ENCODE results near the gene KRTAP8-1. TPM values are rescaled to one million over a fixed set of nuclear protein-coding genes. Genes with fewer than 3 reads are reported as not detected.

Gene KRTAP8-1, protein sequence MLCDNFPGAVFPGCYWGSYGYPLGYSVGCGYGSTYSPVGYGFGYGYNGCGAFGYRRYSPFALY
- not detected for polyA plus RNA-seq (ENCODE audit: insufficient read length)
- long read RNA-seq, donor 1 = 0 reads
- long read RNA-seq, donor 2 = 0 reads
- long read RNA-seq, donor 3 = 0 reads
- long read RNA-seq, donor 4 = 0 reads
- long read RNA-seq, donor 5 = 0 reads
- long read RNA-seq, donor 6 = 0 reads
- long read RNA-seq, donor 7 = 0 reads
- long read RNA-seq, donor 8 = 0 reads

DNA sequence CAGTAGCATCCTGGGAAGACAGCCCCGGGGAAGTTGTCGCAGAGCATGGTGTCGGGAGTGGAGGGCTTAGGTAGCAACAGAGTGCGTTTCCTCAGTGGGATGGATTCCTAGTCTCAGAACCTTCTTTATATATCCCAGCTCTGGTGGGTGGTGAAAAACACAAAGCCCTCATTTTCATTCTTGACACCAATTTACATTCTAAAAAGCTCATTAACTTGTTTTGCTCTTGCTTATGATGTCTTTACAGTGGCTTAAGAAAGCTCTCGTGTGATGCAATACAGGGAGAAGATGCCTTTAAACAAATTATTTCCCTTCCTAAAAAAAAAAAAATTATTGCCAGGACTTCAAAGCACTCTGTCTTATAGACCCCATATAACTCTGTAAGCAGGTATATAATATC is at the start of gene KRTAP8-1:
TSS of gene KRTAP8-1 (minus strand) at position 101 of the 400 bp plus-strand sequence. CDS start at position 47, 54 bp downstream.
- no peak for DNase-seq

DNA sequence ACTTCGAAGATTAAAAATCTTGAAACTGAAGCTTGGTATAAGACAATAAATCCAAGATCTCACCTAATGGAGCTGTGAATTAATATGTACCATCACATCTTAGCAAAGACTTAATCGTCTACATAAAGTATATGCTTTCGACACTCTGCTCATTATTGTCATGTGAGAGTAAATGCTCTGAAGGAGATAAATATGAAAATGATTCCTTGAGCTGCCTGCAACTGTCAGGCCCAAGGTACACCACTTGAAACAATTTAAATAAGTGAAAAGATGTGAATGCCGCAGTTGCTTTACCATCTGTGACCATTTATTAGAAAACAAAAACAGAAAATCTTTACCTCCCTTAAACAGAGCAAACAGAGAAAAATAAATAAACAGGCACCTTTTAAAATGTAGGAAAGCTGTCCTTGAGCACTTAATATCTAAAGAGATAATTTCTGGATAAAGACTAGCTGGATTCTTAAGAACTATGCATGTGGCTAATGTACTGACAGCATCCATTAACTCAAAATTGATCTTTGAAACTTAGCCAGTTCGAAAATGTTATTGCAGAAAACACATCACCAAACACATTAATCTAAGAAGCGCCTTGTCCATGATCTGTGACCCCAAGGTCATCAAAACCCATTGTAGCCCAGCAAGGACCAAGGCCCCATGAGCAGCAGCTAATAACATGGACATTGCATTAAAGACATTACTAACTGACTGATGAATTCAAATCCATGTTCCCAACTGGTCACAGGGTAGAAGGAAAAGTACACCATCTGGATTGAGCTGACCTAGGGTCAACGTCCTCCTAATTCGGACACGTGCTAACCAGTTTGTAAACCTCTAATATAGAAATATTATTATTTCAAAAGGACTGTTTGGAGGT is 34.8 kb upstream of the KRTAP8-1 start:
- no peak for DNase-seq

DNA sequence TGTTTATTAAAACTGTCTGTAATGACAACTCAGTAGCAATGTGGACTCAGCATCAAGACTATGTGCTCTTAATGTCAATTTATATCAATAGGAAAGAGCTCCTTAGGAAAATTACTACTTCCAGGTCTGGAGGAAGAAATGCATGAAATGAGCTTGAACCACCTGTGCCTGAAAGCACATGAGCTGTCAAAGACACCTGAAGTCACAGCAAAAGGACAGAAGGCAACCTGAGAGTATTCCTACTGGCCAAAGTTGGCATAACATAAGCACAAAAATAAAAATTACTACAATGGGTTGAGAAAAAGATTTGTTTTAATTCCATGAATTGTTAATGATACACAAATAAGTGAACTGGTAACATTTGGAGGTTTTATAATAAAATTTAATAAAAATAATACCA is 29.9 kb upstream of the KRTAP8-1 start:
- no peak for DNase-seq

DNA sequence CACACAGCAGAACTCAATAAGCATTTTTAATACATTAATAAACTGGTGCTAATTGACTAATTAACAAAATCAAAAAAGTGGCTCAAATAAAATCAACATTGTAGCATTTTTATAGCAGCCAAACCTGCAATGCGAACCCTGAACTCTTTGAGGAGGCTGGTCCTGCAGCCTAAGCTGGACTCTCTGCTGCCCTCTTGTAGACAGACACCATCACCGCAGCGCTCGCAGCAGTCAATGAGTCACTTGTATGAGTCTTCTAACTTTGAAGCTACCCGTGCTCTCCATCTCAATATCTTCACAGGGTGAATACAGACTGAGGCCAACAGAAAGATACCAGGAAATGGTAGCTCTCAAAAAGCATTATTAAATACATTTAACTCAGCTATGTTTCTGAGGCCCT is 26.2 kb upstream of the KRTAP8-1 start:
- DNase-seq = peak; percentile 6

DNA sequence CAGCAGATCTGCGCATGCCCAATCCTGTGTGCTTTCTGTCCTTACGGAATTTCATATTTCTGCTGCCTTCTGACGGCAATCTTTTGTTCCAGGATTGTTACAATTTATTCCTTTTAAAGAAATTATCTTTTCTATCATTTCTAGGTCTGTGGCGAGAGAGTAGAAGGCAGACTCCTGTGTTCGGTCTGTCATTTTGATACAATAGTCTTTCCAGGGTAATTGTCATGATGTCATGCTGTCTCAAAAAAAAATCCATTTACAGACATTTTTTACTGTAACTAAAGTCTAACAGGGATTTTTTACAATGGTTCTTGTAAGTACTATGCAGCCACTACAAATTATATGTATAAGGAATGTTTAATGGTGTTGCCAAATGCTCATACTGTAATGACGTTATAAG is 25.5 kb upstream of the KRTAP8-1 start:
- DNase-seq = no peak

DNA sequence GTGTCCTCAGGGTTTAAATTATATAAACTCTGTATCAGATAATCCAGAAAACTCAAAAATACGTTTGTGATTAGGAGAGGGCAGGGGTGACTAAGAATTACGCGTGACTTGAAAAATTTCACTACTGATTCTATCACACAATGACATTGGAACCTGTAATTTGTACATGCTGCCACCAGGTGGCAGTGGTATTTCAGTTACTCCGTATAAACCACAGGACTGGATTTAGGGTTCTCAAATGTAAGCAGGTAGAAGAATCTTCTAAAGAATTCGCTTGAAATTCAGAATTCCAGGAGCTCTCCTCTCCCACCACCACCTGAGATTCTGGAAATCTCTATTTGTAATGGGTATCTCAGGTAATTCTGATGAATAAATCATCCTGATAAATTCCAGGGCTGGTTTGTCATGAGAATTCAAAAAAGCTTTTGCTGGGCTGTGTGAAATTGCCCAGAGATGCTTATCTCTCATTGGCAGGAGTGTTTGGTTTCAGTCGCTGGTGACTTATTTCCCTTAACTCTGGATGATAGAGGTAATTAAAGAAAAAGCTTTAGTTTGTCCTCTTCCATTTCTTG is 18.2 kb upstream of the KRTAP8-1 start:
- peak; percentile 7 for DNase-seq

DNA sequence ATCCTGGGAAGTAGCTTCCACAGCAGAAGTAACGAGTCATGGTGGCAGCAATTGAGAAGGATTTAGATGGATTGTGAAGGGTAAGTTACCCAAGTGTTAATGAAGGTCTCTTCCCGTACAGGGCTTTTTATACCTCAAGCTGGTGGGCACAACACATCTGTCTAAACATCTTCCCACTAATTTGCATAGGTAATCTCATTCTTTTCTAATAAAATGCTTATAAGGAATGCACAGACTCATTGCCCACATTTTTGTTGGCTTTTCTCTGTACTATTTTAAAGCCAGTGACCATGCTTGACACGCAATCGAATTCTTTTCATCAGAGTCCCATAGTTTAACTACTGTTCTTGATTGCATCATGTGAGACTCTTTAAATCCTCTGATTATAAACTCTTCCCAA is 16.6 kb upstream of the KRTAP8-1 start, which contains the start of gene KRTAP7-1:
TSS of gene KRTAP7-1 (minus strand) at position 101 of the 400 bp plus-strand sequence. CDS start at position 40, 61 bp downstream.
- DNase-seq = no peak

DNA sequence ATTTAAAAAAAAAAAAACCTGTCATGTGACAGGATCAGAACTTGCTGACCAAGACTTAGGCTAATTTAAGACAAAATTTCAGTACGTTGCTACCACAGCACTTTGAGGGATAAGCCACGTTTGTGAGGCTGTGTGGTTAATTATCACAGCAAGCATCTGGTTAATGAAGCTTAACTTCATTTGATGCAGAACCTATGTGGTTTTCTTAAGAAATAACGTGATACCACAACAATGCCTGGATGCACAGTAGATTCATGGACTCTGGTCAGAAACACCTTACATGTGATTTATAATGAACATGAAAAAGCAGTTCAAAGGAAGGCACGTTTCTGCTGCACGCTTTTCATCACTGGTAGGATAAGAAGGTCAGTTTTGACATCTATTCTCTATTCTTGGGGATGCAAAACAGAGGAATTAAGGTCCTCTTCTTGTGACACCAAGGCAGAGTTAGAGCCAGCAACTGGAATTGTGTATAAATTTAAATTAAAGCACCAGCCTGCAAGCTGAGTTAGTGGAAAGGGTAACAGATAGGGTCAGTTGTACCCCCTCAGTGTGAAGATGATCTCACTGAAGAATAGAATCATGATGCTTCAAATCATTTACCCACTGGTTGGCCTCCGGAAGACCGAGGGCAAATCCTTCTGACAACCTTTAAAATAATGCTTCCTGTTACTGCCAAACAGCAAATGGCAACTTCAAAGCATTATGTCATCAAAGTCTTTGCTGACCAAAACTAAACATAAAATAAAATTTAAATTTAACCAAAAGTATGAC is 6.0 kb upstream of the KRTAP8-1 start:
- DNase-seq = peak; percentile 6

DNA sequence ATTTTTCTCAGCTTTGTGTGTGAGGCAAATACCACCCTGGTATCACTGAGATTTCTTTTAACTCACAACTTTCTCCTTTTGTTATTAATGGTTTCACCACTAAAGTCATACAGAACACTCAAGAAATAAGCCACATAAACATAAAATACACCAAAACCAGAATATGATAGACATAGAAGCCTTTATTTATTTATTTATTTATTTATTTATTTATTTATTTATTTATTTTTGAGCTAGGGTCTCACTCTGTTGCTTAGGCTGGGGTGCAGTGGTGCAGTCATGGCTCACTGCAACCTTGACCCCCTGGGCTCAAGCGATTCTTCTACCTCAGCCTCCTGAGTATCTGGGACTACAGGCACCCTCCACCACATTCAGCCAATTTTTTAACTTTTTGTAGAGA is 12.5 kb downstream of the KRTAP8-1 start:
- no peak for DNase-seq

DNA sequence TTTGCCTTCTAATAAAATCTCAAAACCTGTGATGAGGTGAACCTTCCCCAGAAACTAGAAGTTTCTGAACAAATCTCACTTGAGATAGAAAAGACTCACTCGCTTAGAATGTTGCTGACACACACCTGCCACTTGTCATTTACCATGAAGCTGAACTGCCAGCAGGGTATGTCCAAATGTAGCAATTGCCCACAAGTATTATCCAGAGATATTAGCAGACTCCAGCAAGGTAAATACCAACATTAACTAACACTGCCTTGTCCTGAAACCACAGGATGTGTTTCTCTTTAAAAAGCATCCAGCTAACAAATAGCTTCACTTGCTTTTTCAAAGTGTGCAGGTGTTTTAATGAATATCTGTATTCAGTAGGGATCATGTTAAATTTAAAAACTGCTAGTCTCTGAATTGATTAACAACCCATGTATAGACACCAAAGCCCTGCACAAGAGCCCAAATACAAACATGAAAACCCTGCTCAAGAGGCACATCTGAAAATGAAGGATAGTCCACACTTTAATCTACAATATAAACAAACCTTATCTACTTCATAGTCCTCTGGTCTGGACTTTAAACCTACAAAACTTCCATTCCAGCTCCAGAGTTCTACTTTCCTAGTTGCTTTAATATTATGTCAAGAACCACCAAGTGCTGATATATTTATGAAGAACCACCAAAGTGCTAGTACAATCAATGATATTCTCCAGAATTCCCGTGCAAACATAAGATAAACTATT is 19.3 kb downstream of the KRTAP8-1 start:
- DNase-seq = no peak

DNA sequence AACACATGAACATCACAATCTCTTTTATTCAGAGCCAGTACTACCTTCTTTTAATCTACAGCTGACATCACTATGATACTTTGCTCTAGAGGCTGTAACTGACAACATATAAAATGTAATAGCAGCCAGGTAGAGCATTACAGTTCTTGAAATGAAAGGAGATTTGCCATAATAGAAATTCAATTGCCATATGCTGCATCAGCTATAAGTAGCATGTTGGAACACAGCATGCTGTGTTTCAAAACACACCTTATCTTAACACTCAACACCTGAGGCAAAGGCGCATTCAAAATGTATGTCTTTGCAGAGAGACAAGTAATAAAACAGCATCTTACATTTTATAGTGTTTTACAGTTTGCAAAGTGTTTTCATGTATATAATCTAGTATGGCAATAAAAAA is 33.8 kb downstream of the KRTAP8-1 start:
- no peak for DNase-seq

DNA sequence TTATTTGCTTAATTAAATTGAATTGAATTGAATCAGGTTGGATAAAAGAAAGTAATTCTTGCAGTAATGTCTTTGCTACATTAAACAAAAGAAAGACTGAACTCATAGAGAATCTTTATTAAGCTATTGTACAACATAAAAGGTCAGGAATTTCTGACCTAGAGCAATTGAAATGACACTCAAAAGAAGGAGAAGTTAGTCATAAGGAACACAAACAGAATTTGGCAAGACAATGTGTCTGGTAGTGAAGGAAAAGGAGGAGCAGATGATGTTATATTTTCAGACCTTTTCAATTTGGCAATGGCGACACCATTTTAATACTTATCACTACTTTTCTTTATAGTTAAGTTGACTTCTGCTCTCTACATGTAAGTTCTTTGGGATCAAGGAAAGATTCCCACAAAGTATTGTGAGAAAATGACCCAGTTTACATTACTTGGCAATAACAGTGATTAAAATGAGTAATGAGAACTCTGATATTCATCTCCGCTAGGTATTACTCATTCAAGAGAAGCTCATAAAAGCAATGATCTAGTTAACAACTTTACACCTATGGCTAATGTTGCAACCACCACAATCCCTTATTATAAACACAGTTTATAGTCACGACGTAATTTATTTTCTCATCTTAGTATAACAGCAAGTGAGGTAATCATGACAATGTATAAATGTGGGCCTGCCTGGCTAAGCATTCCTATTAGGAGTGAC is 43.2 kb downstream of the KRTAP8-1 start:
- DNase-seq = no peak

Other genes with a start within 250 kb of the KRTAP8-1 start
- not detected for gene KRTAP22-2, start 222.9 kb downstream of the KRTAP8-1 start, polyA plus RNA-seq (ENCODE audit: insufficient read length)
- gene KRTAP6-3, start 220.8 kb downstream of the KRTAP8-1 start, polyA plus RNA-seq (ENCODE audit: insufficient read length) = not detected
- gene KRTAP6-2, start 214.4 kb downstream of the KRTAP8-1 start, polyA plus RNA-seq (ENCODE audit: insufficient read length) = not detected
- gene KRTAP22-1, start 212.2 kb downstream of the KRTAP8-1 start, polyA plus RNA-seq (ENCODE audit: insufficient read length) = not detected
- gene KRTAP6-1, start 199.3 kb downstream of the KRTAP8-1 start, polyA plus RNA-seq (ENCODE audit: insufficient read length) = not detected
- gene KRTAP20-1, start 196.8 kb downstream of the KRTAP8-1 start, polyA plus RNA-seq (ENCODE audit: insufficient read length) = not detected
- not detected for gene KRTAP20-4, start 192.6 kb downstream of the KRTAP8-1 start, polyA plus RNA-seq (ENCODE audit: insufficient read length)
- gene KRTAP20-2, start 178.1 kb downstream of the KRTAP8-1 start, polyA plus RNA-seq (ENCODE audit: insufficient read length) = not detected
- not detected for gene KRTAP20-3, start 170.4 kb downstream of the KRTAP8-1 start, polyA plus RNA-seq (ENCODE audit: insufficient read length)
- gene KRTAP21-3, start 94.5 kb downstream of the KRTAP8-1 start, polyA plus RNA-seq (ENCODE audit: insufficient read length) = not detected
- not detected for gene KRTAP21-2, start 66.0 kb downstream of the KRTAP8-1 start, polyA plus RNA-seq (ENCODE audit: insufficient read length)
- not detected for gene KRTAP21-1, start 57.8 kb downstream of the KRTAP8-1 start, polyA plus RNA-seq (ENCODE audit: insufficient read length)
- gene KRTAP7-1, start 16.5 kb upstream of the KRTAP8-1 start, polyA plus RNA-seq (ENCODE audit: insufficient read length) = not detected
- not detected for gene KRTAP11-1, start 68.3 kb upstream of the KRTAP8-1 start, polyA plus RNA-seq (ENCODE audit: insufficient read length)
- gene KRTAP19-8, start 225.2 kb upstream of the KRTAP8-1 start, polyA plus RNA-seq (ENCODE audit: insufficient read length) = not detected